Medulla oblongata (tissue), 1 donor: Measurements from ENCODE around the gene TRIO.

ENCODE experiments used
- DNase-seq: peaks from one replicate; pipeline ENCODE4 v3.0.0-alpha.2; 2015; ENCODE audit errors: extremely low spot score

Gene TRIO

DNA sequence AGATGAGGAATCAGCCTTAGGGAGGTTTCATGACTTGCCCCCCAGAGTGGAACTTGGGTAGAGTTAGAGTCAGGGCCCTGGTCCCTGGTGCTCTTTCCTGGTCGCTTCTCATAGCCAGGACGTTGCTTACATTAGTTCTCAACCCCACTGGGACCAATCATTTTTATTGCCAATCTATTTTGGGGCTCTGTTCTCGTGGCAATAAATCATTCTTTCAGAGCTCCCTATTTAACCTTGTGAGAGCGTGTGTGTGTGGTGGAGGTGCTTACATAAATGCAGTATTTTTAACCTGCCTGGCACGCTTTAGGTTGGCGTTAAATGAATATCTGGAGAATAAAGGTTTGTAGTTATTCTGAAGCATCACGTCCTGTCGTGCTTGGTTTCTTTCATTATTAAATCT is 4.1 kb downstream of the TRIO start:
- no peak for DNase-seq

DNA sequence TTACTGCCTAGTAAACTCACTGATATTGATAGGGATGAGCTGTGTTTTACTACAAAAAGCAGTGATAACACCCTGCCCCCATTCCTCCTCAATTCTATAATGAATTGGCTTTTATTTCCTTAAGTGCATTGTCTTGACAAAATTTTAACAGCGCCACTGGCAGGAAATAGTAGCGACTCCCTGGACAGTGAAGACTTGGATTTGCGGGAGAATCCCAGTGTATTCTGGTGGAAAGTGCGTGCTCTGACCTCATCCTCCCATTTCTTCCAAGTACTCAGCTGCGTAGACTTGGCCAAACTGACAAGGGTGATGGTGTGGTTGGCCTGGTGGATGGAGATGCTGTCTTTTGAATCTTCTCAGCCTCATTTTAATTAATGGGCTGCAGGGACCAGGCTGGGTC is 5.3 kb downstream of the TRIO start:
- no peak for DNase-seq

DNA sequence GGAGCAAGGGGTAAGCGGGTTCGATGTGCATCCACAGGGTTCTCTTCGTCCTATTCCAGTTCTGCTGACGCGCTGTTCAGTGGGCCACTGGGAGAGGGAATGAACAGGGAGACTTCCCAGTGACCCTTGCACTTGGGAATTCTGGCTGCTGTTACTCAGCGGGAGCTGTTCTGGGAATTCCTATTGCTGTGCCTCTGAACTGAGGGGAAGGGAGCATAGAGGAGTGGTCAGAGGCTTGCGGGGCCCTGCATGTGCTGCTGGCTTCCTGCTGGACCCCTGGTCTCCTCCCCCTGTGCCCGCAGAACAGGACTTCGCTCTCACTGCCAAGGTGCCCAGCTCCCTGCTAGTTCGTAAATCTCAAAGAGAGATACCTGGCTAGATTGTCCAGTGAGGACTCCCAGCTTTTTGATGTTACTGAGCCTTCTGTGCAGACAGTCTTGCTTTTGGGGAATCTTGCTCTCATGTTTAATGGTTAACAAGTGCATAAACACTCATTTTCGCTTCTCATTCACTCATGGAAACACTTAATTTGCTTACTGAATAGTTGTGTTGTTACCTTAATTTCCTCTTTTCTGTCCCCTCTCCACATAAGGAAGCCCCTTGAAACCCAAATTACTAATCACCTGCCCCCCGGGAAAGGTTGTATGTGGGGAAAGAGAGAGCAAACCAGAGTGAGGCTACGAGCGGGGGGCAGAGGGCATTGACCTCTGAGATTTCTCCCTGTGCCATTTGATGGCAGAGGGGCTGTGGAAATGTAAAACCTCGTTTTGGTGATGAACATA is 5.9 kb downstream of the TRIO start:
- DNase-seq = no peak

DNA sequence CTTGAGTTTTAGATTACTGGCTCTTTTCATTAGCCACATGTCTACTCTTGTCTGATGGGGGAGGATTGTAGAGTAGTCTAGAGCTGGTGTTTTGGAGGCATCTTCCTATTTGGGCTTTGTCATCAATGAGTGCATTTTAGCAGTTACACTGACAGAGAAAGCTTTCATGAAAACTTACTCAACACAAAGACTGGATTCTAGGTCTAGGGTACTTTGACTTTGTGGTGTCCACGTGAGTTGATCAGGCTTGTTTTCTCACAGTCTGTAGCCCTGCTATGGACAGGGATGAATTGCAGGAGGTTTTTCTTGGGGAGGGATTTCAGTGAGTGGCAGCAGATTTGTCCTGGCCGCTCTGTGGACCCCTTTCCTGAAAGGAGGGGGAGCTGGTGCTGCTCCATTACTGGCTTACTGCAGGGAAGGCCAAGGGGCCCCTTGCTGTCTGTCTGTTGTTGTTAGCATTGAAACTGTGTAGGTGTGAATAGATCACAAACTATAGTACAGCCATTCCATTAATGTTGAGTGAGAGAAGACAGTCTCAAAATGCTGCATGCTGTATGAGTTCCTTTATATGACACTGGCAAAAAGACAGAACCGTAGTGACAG is 6.6 kb downstream of the TRIO start:
- DNase-seq = no peak

DNA sequence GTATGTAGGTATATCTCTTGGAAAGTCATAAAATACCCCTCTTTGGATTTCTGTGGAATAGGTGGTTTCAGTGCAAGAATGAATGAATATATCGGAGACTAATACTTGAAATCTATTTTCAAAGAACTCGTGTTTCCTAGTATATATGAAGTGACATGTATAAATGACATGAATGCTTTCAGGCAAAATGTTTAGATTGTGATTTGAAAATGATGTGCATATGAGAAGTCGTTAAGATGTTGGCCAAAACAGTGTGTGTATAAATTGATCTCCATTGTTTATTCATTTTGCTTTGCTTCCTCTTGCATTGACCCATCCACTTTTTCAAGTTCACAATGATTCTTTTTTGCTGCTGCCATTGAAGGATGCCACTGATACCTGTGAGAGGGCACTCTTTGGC is 8.3 kb downstream of the TRIO start:
- DNase-seq = no peak

DNA sequence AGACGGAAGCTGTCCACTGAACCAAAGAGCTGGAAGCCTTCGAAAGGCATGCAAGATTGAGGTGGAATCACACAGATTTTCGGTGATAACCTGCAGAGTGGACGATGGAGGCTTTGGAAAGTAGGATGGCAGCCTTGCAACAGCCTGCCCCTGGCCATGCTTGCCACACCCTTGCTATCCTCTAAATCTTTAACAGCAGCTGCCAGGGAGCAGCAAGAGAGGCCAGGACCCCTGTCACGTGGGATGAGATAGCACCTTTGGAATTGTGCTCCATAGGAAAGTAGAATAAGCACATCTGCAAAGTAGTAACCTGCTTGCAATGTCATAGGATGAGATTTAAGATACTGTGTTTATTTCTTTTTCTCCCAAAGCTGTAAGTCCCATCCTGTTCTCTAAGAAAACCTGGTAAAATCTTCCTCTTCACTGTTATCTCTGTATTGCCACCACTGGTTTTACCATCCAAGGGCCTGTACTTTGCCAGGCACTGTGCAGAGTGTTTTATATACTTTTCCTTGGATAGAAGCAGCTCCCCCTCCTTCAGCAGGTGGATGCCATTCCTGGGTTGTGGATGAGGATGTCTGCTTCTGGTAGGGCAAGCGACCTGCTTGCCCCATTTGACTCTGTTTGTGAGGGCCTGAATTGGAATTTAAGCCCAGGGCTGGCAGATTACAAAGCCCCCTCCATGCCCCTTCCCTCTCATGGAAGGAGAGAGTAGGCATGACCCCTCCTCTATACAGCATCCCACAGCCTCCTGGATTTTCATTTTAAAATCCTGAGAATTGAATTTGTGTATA is 10.1 kb downstream of the TRIO start:
- DNase-seq = no peak

DNA sequence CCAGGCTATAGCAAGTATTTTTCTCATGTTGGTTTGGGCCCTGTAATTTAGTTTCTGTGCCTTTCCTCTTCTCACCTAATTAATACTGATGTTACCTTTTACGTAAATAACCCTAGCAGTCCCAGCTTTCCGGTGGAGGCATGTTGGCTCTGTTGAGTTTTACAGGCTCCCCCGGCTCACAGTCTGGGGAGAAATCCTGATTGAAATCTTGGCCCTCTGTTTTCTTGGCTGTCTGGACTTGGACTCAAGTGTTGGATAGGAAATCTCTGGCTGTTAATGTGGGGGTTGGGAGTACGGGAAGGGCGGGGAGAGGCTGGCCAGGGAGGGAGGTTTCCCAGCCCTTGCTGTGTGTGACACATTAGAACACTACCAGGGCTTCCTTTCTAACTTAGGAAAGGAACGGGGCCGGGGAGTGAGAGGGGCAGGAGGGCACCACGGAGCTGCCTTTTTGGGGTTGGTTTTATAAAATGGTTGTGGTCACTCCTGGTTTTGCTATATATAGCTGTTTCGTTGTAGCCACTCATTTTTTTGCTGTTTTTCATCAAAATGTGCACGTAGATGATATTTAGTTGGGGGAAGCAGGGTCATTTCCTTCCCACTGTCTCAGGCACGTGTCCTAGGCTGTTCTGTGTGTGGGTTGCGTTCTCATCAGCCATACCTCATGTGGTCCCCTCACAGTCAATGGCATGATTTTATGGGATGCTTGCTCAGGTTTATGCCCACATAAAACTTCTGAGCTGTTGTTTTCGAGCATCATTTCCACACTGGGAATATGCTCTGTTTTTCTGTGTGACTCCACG is 11.0 kb downstream of the TRIO start:
- DNase-seq = peak; percentile 70

DNA sequence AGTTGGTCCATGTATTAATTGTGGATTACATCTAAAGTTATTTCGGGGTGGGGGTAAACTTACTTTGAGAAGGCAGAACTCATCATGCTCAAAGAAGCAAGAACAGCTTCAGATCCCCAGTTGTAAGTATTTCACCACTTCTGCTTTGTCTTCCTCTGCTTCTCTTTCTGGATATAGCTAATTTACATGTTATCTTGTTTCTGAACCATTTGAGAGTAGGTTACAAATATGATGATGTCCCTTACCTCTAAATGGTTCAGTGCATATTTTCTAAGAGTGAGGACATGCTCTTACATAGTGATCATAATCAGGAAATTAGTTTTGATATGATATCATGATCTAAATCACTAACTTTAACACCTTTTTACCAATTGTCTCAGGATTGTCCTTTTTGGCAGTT is 11.9 kb downstream of the TRIO start:
- DNase-seq = no peak

DNA sequence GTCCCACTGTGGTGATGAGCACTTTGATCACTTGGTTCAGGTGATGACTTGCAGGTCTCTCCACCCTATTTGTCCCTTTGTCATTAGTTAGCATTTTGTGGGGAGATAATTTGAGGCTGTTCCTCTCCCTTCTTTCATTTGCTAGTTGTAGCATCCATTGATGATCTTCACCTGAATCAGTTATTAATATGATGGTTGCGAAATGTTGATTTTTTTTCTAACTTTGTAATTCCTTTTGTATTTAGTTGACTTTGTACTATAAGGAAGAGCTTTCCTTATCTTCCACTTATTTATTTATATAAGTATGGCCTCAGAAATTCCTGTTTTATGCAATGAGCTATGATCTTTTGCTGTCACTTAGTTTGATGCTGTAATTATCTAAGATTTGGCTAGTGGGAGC is 12.6 kb downstream of the TRIO start:
- no peak for DNase-seq

DNA sequence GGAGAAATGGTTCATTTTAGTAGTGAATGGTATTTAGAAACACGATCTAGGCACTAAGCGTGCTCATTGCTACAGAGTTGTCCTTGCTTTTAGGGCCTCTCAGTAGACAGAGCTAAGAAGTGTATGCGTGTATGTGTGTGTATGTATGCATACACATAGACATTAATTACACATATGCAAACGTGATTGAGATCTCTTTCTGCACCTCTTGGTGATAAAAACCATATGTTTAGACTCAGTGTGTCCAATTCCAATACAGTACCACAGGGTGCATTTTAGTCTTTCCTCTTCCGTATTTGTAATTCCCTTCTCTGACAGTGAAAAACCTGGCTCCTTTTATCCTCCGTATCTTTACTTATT is 13.1 kb downstream of the TRIO start:
- DNase-seq = no peak

DNA sequence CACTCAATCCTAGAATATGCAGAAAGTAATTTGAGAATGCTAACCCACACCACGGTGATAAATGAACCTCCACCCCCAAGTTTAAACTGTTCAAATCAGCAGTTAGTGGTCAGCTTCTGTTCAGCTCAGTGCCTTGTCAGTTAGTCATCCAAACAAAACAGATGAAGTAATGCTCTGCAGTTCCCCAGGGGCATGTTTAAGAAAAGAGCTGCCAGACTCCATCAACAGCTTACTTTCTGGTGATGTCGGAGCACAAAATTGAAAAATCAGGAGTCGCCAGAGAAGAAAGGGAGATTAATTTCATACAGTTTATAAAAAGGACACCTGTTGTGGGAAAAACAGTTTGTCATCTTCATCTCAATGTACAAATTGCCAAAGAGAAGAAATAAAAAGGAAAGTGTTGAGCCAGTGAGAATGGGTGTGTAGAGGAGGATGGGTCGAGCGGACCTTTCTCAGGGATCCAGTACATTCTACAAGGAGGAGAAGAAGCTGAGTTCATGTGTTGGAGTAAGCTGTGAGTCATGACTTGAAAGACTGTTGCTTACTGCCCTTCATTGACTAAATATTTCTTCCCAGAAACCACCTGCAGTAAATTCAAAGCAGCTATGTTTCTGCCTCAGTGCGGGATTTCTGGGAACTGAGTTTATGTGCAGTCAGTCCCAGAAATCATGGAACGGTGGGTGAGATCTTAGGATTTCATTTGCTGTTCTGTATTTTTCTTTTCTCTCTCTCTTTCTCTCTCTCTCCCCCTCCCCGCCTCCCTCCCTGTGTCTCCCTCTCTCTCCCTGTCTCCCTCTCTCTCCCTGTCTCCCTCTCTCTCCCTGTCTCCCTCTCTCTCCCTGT is 13.7 kb downstream of the TRIO start:
- no peak for DNase-seq

DNA sequence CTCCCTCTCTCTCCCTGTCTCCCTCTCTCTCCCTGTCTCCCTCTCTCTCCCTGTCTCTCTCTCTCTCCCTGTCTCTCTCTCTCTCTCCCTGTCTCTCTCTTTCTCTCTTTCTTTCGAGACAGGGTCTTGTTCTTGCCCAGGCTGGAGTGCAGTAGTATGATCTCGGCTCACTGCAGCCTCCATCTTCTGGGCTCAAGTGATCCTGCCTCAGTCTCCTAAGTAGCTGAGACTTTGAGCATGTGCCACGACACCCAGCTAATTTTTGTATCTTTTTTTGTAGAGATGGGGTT is 14.3 kb downstream of the TRIO start:
- DNase-seq = no peak

DNA sequence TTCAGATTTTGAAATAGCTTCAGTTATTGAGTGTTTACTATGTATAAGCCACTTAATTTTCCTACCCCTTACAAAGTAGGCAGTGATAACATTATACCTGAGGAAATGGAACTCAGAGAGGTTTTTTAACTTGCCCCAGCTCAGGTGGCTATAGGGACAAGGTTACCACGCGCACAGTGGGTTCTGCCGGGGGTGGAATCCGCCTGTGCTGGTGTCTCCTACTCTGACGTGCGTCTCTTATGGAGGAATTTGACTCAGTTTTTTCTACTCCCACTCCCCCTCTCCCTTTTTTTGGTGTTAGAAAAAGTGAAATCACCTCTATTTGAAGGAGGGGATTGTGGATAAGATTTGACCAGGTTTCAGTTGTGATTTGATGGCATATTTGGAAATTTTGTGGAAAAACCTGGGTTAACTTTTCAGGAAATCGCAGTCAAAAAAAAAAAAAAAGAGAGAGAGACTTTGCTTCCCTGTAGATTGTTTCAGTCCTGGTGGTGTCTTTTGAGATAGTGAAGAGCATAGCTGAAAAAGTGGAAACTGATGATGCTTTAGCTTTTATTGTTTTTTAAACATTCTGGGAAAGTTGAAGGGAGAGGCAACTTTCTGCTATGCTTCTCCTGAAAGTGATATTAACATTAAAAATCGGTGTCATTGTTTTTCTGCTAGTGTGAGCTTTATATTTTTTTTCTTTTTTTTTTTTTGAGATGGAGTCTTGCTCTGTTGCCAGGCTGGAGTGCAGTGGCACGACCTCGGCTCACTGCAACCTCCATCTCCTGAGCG is 15.9 kb downstream of the TRIO start:
- DNase-seq = no peak

DNA sequence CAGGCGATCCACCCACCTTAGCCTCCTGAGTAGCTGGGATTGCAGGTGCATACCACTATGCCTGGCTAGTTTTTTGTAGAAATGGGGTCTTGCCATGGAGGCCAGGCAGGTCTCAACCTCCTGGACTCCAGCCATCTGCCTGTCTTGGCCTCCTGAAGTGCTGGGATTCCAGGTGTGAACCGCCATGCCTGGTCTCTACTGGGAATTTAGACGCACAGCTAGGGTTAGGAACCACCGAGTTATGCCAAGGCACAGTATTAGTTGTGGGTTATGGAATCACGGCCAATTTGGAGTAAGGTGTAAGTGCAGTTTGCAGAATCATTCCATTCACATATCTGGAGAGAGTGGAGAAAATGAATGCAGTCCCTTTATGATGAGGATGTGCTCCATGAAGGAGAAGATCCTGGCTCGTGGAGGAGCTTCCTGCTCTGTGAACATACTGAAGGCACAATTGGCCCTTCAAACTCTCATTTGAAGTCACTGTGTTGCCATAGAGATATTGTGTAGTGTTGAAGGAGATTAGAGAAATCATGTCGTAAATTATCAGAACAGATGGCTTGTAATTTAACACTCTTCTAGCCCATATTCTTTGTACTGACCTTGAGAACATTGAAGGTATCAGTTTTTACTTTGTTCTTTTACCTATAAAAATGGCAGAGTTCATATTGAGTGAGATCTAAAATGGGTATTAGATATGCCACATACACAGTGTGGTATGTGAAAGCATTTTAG is 18.8 kb downstream of the TRIO start:
- no peak for DNase-seq

DNA sequence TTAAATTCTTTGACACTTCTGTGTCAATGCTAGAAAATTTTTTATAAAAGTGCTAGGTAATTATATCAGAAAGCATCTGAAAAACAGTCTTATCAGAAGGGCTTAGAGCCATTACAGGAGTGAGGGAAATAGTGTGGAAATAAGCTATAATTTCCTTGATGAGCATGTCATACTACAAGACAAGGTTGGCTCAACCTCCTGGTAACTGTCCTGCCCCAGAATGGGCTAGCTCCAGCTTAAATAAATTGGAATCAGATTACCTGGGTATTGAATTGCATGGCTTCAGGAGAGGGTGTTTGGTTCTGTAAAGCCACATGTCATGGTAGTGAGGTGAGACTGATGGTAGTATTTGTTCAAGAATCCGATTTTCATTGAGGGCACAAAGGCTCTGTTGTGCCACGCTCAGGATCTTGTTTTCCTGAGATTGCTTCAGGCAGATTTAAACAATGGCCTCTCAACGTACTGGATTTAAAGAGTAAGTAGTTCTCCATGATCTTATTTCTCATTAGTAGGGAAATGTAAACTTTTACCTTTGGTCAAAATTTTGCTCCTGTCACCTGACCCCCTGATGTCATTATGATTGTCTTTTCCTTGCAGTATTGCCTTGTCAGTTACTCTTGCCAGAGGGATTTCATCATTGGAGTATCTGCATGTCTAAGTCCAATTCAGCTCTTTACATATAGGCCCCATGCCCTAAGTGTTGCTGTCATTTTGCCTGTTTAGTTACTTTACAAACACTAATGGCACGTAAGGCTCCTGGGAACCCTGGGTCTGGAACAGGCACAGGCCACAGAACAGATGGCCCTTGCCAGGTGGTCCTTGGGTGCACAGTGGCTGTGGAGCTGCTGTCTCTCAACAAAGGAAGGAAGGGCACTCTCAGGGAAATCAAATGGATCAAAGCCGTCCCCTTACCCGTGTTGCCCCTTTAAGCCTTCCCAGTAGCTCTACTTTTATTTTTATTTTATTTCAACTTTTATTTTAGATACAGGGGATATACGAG is 21.3 kb downstream of the TRIO start:
- DNase-seq = no peak

DNA sequence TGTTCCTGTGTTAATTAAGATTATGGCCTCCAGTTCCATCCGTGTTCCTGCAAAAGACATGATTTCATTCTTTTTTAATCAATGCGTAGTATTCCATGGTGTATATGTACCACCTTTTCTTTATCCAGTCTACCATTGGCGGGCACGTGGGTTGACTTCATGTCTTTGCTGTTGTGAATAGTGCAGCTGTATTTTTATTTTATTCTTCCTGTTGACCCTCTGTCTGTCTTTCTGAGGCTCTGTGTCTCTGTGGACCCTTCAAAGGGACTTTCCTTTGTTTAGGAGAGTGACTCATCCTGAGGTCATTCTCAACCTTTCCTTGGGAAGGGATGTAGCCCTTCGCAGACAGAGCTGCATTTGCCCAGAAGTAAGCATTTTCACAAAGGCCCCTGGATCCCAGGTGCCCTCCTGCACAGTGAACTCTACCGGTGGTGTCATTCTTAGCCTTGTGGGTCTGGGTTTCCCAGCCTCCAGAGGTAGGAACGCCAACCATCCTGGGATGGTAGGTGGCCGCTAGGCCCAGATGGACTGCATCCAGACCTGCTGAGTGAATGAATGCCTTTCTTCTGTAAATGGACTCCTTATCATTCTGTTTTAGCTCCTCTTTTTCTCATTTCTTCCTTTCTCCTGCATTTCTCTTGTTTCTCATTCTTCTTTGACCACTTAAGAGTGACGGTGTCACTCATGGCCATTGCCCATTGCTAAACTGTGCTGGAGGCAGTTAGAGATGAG is 22.4 kb downstream of the TRIO start:
- DNase-seq = no peak

DNA sequence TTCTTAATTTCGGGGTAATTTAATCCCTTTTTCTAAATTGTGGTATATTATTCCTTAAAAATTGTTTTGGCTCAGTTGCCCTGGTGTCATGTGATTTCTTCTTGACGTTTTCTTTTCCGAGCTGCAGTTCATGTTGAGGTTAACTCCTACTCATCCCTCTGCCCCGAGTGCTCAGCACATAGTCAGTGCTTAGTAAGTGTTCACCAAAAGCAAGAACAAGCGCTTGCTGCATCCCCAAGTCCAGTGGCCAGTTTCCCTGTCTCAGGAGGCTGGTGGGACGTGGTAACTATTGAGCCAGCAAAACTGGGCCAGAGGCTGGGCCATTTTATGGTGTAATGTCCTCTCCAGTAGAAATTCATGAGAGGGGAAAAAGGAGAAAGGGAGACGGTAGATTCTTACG is 23.3 kb downstream of the TRIO start:
- DNase-seq = no peak

DNA sequence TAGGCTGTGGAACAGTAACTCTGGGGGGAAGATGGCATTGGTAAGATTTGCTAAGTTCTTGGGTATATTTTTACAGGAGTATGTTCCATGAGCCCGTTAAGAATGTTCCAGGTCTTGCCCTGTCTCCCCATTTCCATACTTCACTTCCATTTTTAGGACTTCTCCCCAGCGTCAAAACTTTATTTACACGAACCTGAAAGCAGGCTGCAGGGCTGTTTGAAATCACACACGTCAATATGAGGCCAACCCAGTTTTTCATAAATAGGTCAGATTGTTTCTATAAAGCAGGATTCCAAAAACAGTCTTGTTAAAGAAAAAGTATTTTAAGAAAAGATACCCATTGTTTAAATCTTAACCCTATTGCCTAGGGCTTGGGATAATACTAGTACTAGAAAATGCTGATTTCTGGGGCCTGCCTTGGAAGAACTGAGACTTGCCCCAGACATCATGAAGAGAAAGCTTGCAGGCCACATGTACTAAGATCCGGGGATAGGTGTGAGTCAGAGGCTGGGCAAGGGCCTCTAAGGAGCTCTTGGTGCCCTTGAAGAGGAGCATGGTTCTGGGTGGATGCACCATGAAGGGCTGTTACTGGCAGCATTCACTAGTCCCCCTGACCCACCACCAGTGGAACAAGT is 24.2 kb downstream of the TRIO start:
- DNase-seq = no peak
